ENCODE results near the gene GULP1. TPM values are rescaled to one million over a fixed set of nuclear protein-coding genes. Genes with fewer than 3 reads are reported as not detected.

Gene GULP1
- total RNA-seq, 1 donor from 2014 or later = 95.5 TPM

DNA sequence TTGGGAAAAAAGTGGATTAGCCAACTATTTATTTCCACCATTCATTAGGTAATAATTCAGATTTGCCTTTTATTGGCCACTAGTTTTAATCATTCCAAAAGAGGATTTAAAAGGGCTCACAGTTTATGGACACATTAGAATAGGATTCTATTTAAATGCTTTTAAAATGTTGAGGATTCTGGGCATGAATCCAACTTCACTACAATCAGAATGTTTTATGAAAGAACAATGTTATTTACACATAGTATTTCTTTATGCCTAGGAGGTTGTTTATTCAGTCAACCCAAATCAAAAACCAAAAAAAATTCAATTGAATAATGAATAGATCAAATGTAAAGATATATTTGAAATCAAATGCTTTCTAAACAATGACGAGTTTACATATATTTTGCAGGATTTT lies 232.2 kb downstream of the GULP1 start:
- DNase-seq (ENCODE audit: low read depth) = no peak
- H3K36me3 ChIP-seq (ENCODE audit: control insufficient read depth, insufficient read depth, low read length) = no peaks in the 10 kb centered on the region
- TF ChIP-seq, protein P1, sequence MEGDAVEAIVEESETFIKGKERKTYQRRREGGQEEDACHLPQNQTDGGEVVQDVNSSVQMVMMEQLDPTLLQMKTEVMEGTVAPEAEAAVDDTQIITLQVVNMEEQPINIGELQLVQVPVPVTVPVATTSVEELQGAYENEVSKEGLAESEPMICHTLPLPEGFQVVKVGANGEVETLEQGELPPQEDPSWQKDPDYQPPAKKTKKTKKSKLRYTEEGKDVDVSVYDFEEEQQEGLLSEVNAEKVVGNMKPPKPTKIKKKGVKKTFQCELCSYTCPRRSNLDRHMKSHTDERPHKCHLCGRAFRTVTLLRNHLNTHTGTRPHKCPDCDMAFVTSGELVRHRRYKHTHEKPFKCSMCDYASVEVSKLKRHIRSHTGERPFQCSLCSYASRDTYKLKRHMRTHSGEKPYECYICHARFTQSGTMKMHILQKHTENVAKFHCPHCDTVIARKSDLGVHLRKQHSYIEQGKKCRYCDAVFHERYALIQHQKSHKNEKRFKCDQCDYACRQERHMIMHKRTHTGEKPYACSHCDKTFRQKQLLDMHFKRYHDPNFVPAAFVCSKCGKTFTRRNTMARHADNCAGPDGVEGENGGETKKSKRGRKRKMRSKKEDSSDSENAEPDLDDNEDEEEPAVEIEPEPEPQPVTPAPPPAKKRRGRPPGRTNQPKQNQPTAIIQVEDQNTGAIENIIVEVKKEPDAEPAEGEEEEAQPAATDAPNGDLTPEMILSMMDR (IDR thresholded peaks at IDR 0.05; ENCODE audit: insufficient read depth, low read length, poor library complexity, severe bottlenecking) = no peak

DNA sequence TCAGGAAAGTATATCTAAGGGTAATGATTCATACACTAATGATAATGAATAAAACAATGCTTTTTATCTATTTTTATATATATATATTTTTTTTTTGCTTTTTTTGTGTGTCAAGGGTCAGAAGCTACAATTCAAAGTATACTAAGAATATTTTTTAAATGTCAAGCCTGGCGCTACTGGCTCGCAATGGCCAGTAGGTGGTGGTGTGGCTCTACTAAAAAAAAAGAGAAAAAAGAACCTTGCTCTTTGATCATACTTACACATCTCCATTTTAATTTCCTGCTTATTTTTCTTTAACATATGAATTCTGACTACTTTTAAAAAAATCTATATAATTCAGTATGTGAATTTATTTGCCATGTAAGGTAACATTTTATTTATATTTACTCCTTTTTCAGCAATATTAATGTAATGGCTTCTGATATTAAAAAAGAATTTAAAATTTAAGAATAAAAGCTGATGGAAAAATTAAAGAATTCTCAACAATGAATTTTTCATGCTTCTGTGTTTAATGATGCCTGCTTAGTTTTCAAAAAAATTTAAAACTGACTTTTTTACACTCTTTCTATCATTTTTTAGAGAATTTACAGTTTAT lies 232.9 kb downstream of the GULP1 start:
- no peak for DNase-seq (ENCODE audit: low read depth)
- H3K36me3 ChIP-seq (ENCODE audit: control insufficient read depth, insufficient read depth, low read length) = peaks cover 2% of the 10 kb centered on the region

More for the DNA sequence above, 232.2 kb downstream of the GULP1 start:
- Histone ChIP-seq H3K4me3 (ENCODE audit: low read depth, low read length) (no peak overlapping the region), H3K27me3 (ENCODE audit: control insufficient read depth, insufficient read depth, low read length) (no peaks in the 10 kb centered on the region)

DNA sequence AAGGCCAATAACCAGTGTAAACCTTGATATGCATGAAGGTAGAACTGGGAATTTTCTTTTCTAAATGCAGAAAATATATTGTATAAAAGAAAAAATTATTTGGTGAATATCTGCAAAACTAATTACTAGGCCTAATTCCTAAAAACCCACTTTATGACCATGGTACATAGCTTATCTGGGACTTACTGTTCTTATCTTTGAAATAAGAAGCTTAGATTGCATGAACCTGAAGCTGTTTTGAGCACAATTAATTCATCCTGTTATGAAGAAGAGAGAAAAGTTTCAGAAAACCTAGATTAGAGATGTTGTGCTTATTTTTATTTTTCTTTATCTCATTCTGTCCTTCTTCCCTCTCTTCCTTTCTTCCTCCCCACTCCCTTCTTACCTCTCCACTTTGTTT lies 235.0 kb downstream of the GULP1 start:
- no peak overlapping the region for H3K4me3 ChIP-seq (ENCODE audit: low read depth, low read length)
- no peaks in the 10 kb centered on the region for H3K27me3 ChIP-seq (ENCODE audit: control insufficient read depth, insufficient read depth, low read length)
- H3K36me3 ChIP-seq (ENCODE audit: control insufficient read depth, insufficient read depth, low read length) = peaks cover 3% of the 10 kb centered on the region
- TF ChIP-seq, protein P1 (IDR thresholded peaks at IDR 0.05; ENCODE audit: insufficient read depth, low read length, poor library complexity, severe bottlenecking) = no peak
- no peak for DNase-seq (ENCODE audit: low read depth)

More for the DNA sequence above, 232.9 kb downstream of the GULP1 start:
- no peaks in the 10 kb centered on the region for H3K27me3 ChIP-seq (ENCODE audit: control insufficient read depth, insufficient read depth, low read length)
- TF ChIP-seq, protein P1 (IDR thresholded peaks at IDR 0.05; ENCODE audit: insufficient read depth, low read length, poor library complexity, severe bottlenecking) = peak; percentile 65
- no peak overlapping the region for H3K4me3 ChIP-seq (ENCODE audit: low read depth, low read length)

DNA sequence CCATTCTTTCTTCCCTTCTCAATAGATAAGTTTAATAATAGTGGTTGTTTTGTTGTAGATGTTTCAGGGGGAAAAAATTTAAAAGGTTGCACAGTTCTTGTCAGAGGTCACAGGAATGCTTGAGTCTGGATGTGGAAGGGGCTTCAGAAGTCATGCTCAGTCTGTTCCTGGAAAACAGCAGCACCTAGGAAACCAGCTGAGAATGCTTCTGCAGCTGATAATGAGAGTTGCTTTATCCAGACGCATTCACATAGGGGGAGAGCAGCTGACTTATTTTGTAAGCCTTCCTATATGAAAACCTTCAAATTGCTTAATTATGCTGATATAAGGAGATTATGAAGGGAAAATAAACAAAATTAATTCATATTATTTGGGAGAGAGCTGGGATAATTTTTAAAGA lies 235.5 kb downstream of the GULP1 start:
- TF ChIP-seq, protein P1 (IDR thresholded peaks at IDR 0.05; ENCODE audit: insufficient read depth, low read length, poor library complexity, severe bottlenecking) = no peak
- no peak for DNase-seq (ENCODE audit: low read depth)
- H3K36me3 ChIP-seq (ENCODE audit: control insufficient read depth, insufficient read depth, low read length) = peaks cover 3% of the 10 kb centered on the region
- H3K27me3 ChIP-seq (ENCODE audit: control insufficient read depth, insufficient read depth, low read length) = no peaks in the 10 kb centered on the region
- no peak overlapping the region for H3K4me3 ChIP-seq (ENCODE audit: low read depth, low read length)

DNA sequence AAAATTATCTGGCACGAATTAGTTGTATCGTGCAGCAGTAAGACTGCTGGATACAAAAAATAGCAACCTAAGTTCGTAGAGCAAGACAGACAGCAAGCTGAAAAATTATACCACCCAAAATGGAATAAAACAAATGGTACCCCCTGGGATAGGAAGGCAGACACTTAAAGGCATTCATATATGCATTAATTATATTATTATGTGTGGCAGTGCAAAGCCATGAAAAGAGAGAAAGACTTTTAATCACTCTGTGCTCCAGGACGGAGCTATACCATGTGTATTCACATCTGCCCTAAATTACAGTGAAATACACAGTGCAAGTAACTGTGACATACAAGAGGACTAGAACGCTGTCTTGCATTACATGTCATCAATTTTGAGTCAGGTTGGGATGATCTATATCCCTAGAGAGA lies 235.9 kb downstream of the GULP1 start:
- no peak for DNase-seq (ENCODE audit: low read depth)
- TF ChIP-seq, protein P1 (IDR thresholded peaks at IDR 0.05; ENCODE audit: insufficient read depth, low read length, poor library complexity, severe bottlenecking) = no peak
- Histone ChIP-seq H3K27me3 (ENCODE audit: control insufficient read depth, insufficient read depth, low read length) (no peaks in the 10 kb centered on the region), H3K4me3 (ENCODE audit: low read depth, low read length) (no peak overlapping the region), H3K36me3 (ENCODE audit: control insufficient read depth, insufficient read depth, low read length) (peaks cover 3% of the 10 kb centered on the region)

DNA sequence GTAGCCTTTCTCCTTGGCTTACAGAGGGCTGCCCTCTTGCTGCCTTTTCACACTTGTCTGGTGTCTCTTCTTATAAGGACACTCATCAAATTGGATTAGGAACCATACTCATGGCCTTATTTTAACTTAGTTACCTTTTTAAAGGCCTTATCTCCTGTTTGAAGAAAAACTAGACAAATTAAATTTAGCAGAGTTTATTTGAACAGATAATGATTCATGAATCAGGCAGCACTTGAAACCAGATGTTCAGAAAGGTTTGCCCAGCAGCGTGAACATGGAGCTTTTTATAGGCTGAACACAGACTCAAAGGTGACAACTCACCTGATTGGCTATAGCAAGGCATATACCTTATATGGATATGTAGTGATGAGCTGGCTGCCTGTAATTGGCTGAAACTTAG lies 238.0 kb downstream of the GULP1 start:
- DNase-seq (ENCODE audit: low read depth) = no peak
- Histone ChIP-seq H3K4me3 (ENCODE audit: low read depth, low read length) (no peak overlapping the region), H3K27me3 (ENCODE audit: control insufficient read depth, insufficient read depth, low read length) (no peaks in the 10 kb centered on the region), H3K36me3 (ENCODE audit: control insufficient read depth, insufficient read depth, low read length) (peaks cover 3% of the 10 kb centered on the region)
- TF ChIP-seq, protein P1 (IDR thresholded peaks at IDR 0.05; ENCODE audit: insufficient read depth, low read length, poor library complexity, severe bottlenecking) = no peak

All from kidney epithelial cell (primary cell).